Nephron (organoid): ENCODE measurements around the gene PNLIPRP2.

Experiments used
- H3K27ac Mint-ChIP-seq, 3 experiments: 2 replicates each; pipeline ENCODE4 v1.8.0; 2020; ENCODE audit warnings: mixed read lengths in 3 of 3, mild to moderate bottlenecking in 2 of 3, moderate library complexity in 1 of 3
- H3K27me3 Mint-ChIP-seq: 2 replicates; pipeline ENCODE4 v1.8.0; 2021; ENCODE audit warnings: low read depth, mild to moderate bottlenecking, moderate library complexity, mixed read lengths
- H3K36me3 Mint-ChIP-seq: 2 replicates; pipeline ENCODE4 v1.8.0; 2020; ENCODE audit warnings: low read depth, mixed read lengths
- H3K4me1 Mint-ChIP-seq: 2 replicates; pipeline ENCODE4 v1.8.0; 2020; ENCODE audit warnings: mixed read lengths
- H3K4me3 Mint-ChIP-seq, 3 experiments: 2 replicates each; pipeline ENCODE4 v1.8.0; 2020; ENCODE audit warnings: mild to moderate bottlenecking in 3 of 3, mixed read lengths in 3 of 3, moderate library complexity in 2 of 3
- H3K9me3 Mint-ChIP-seq: 2 replicates; pipeline ENCODE4 v1.8.0; 2020; ENCODE audit warnings: mixed read lengths
- CTCF ChIP-seq, 3 experiments: fragments of 200-600 bp; sonication (generic); IDR thresholded peaks; one replicate each; pipeline ENCODE4 v1.5.0; 2021; ENCODE audit warnings: antibody characterized with exemption in 3 of 3; ENCODE audit not compliant: unreplicated experiment in 3 of 3

The PNLIPRP2 gene

GRCh38 chr10:116634126-116634975 lies 13.6 kb downstream of the PNLIPRP2 start:
- no peak overlapping the region for H3K4me3 Mint-ChIP-seq
- no peaks in the 10 kb centered on the region for H3K36me3 Mint-ChIP-seq
- no peak overlapping the region for H3K27ac Mint-ChIP-seq
- H3K9me3 Mint-ChIP-seq = no peaks in the 10 kb centered on the region
- H3K27me3 Mint-ChIP-seq = peaks cover 14% of the 10 kb centered on the region
- no peaks in the 10 kb centered on the region for H3K4me1 Mint-ChIP-seq
- TF ChIP-seq CTCF (IDR thresholded peaks at IDR 0.05; ENCODE audit: unreplicated experiment in 3 of 3) = no peak

DNA sequence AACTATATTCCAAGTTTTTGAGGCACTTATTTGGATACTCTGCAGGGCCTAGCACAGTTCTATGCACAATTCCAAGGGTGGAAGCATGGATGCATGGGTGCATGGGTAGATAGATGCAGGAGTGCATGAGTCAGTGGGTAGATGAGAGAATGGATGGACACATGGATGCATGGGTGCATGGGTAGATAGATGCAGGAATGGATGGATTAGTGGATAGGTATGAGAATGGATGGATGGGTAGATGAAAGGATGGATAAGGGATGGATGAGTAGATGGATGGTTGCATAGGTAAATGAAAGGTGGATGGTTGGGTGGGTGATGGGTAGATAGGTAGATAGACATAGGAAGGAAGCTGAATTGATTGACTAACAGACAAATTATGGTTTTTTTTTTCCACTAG lies 15.6 kb downstream of the PNLIPRP2 start:
- H3K36me3 Mint-ChIP-seq = no peaks in the 10 kb centered on the region
- peaks cover 9% of the 10 kb centered on the region for H3K27me3 Mint-ChIP-seq
- no peak overlapping the region for H3K4me3 Mint-ChIP-seq

GRCh38 chr10:116636976-116637375 lies 16.2 kb downstream of the PNLIPRP2 start:
- no peak overlapping the region for H3K4me3 Mint-ChIP-seq
- peaks cover 9% of the 10 kb centered on the region for H3K27me3 Mint-ChIP-seq
- peaks cover 6% of the 10 kb centered on the region for H3K9me3 Mint-ChIP-seq
- no peak for TF ChIP-seq CTCF (IDR thresholded peaks at IDR 0.05; ENCODE audit: unreplicated experiment in 3 of 3)
- no peaks in the 10 kb centered on the region for H3K36me3 Mint-ChIP-seq
- no peaks in the 10 kb centered on the region for H3K4me1 Mint-ChIP-seq
- H3K27ac Mint-ChIP-seq = no peak overlapping the region

More for the DNA sequence above, 15.6 kb downstream of the PNLIPRP2 start:
- H3K27ac Mint-ChIP-seq = no peak overlapping the region
- no peaks in the 10 kb centered on the region for H3K4me1 Mint-ChIP-seq
- peaks cover 6% of the 10 kb centered on the region for H3K9me3 Mint-ChIP-seq
- TF ChIP-seq CTCF (IDR thresholded peaks at IDR 0.05; ENCODE audit: unreplicated experiment in 3 of 3) = no peak

GRCh38 chr10:116637830-116638229 lies 17.1 kb downstream of the PNLIPRP2 start:
- H3K27me3 Mint-ChIP-seq = peaks cover 9% of the 10 kb centered on the region
- no peak overlapping the region for H3K27ac Mint-ChIP-seq
- H3K4me1 Mint-ChIP-seq = no peaks in the 10 kb centered on the region
- TF ChIP-seq CTCF (IDR thresholded peaks at IDR 0.05; ENCODE audit: unreplicated experiment in 3 of 3) = no peak
- H3K36me3 Mint-ChIP-seq = no peaks in the 10 kb centered on the region
- H3K9me3 Mint-ChIP-seq = peaks cover 6% of the 10 kb centered on the region
- H3K4me3 Mint-ChIP-seq = no peak overlapping the region

- H3K27me3 Mint-ChIP-seq = peaks cover 17% of the 10 kb centered on the region
- H3K4me3 Mint-ChIP-seq = no peak overlapping the region
- no peak for TF ChIP-seq CTCF (IDR thresholded peaks at IDR 0.05; ENCODE audit: unreplicated experiment in 3 of 3)
- peaks cover 35% of the 10 kb centered on the region for H3K9me3 Mint-ChIP-seq
- H3K4me1 Mint-ChIP-seq = no peaks in the 10 kb centered on the region
- no peak overlapping the region for H3K27ac Mint-ChIP-seq
- no peaks in the 10 kb centered on the region for H3K36me3 Mint-ChIP-seq
Measured at GRCh38 chr10:116646502-116646901, 25.7 kb downstream of the PNLIPRP2 start.

DNA sequence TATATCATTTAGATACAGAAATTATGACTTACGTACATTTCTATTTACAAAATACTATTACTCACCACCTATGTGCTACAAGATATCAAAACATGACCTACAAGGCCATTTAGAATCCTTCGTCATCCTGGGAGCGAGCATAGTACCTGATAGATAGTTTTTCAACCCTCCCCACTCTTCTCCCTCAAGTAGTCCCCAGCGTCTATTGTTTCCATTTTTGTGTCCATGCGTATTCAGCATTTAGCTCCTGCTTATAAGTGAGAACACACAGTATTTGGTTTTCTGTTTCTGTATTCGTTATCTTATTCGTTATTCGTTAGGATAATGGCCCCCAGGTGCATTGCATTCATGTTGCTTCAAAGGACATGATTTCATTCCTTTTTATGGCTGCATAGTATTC lies 28.1 kb downstream of the PNLIPRP2 start:
- Mint-ChIP-seq H3K4me3 (no peak overlapping the region), H3K4me1 (no peaks in the 10 kb centered on the region), H3K27me3 (peaks cover 11% of the 10 kb centered on the region), H3K27ac (no peak overlapping the region), H3K36me3 (no peaks in the 10 kb centered on the region), H3K9me3 (peaks cover 46% of the 10 kb centered on the region)
- no peak for TF ChIP-seq CTCF (IDR thresholded peaks at IDR 0.05; ENCODE audit: unreplicated experiment in 3 of 3)
